Activated CD4-positive, alpha-beta memory T cell treated with anti-CD3 and anti-CD28 coated beads, Interleukin-2, amount 10 ng/mL, durations not matched to agents 7 days and 5 days (primary cell): ENCODE measurements around the gene KCTD21. TPM values are rescaled to one million over a fixed set of nuclear protein-coding genes. Genes with fewer than 3 reads are reported as not detected.
"Not testable (repeated sequence)": the region's sequence is repeated elsewhere in the genome, so short reads cannot be mapped to it uniquely, and the experiment has no call there.

Source experiments
- CTCF ChIA-PET: fragments of 350-600 bp; sonication (Branson Sonifier 250); formaldehyde crosslinking; loops from one replicate; lab custom pipeline; 2021; ENCODE audit warnings: antibody characterized with exemption, inconsistent platforms; lab: Charles Lee
- POLR2A ChIA-PET: fragments of 350-600 bp; sonication (Branson Sonifier 250); formaldehyde crosslinking; loops from one replicate; lab custom pipeline; 2021; ENCODE audit warnings: antibody characterized with exemption; lab: Charles Lee
- DNase-seq: peaks from one replicate; pipeline ENCODE4 v3.0.0-alpha.2; 2020
- H3K27ac Mint-ChIP-seq: one replicate; pipeline ENCODE4 v1.8.0; 2021; ENCODE audit warnings: mild to moderate bottlenecking, mixed read lengths
- H3K27me3 Mint-ChIP-seq: one replicate; pipeline ENCODE4 v1.8.0; 2021; ENCODE audit warnings: mixed read lengths
- H3K36me3 Mint-ChIP-seq: one replicate; pipeline ENCODE4 v1.8.0; 2021; ENCODE audit warnings: low read depth, mixed read lengths
- H3K4me1 Mint-ChIP-seq: one replicate; pipeline ENCODE4 v1.8.0; 2021; ENCODE audit warnings: mixed read lengths
- H3K4me3 Mint-ChIP-seq: one replicate; pipeline ENCODE4 v1.8.0; 2021; ENCODE audit warnings: mild to moderate bottlenecking, mixed read lengths
- H3K9me3 Mint-ChIP-seq: one replicate; pipeline ENCODE4 v1.8.0; 2021; ENCODE audit warnings: mixed read lengths
- total RNA-seq, 2 experiments: library from RNA; stranded (reverse); gene quantifications; one replicate each; pipeline ENCODE4 v1.2.3, GENCODE V29; 2021

Gene KCTD21
- total RNA-seq, 2 experiments from 2014 or later: 7.5 to 9.3 TPM

GRCh38 chr11:78176605-78177141 is 11.8 kb downstream of the KCTD21 start:
- ChIA-PET CTCF (no interaction called here), POLR2A (no interaction called here)
- H3K36me3 Mint-ChIP-seq: peaks cover 43% of the 10 kb centered on the region
- no peaks in the 10 kb centered on the region for H3K4me1 Mint-ChIP-seq
- no peaks in the 10 kb centered on the region for H3K27me3 Mint-ChIP-seq
- no peak overlapping the region for H3K27ac Mint-ChIP-seq
- no peak overlapping the region for H3K4me3 Mint-ChIP-seq
- DNase-seq: no peak
- peaks cover 5% of the 10 kb centered on the region for H3K9me3 Mint-ChIP-seq

- POLR2A ChIA-PET: not testable (repeated sequence)
These were observed 12.6 kb downstream of the KCTD21 start for GRCh38 chr11:78175862-78176261.

DNA sequence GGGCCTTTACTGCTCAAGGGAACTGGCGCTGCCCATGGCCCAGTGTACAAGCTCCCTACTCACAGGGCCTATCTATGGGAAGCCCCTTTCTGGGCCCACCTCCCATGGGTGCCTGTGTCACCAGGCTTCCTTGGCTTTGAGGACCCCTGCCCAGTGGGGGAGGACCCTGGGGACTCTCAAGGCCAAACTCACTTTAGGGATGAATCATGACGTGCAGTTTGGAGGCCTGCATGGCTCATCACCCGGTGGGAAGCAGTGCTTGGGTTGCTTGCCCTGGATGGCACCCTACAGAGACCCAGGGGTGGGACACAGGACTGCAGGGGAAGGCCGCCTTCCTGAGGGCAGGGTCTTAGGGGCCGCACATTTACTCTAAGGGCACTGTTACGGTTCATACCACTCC is 16.5 kb downstream of the KCTD21 start:
- Mint-ChIP-seq H3K36me3 (peaks cover 23% of the 10 kb centered on the region), H3K27me3 (no peaks in the 10 kb centered on the region), H3K4me3 (no peak overlapping the region), H3K4me1 (no peaks in the 10 kb centered on the region), H3K27ac (no peak overlapping the region), H3K9me3 (no peaks in the 10 kb centered on the region)
- ChIA-PET CTCF (no interaction called here), POLR2A (no interaction called here)
- DNase-seq: no peak

More at GRCh38 chr11:78175862-78176261, 12.6 kb downstream of the KCTD21 start:
- H3K27ac Mint-ChIP-seq, CTCF ChIA-PET, H3K4me3 Mint-ChIP-seq, DNase-seq, H3K9me3 Mint-ChIP-seq, H3K27me3 Mint-ChIP-seq, H3K4me1 Mint-ChIP-seq: not testable (repeated sequence)
- H3K36me3 Mint-ChIP-seq: peaks cover 38% of the 10 kb centered on the region

DNA sequence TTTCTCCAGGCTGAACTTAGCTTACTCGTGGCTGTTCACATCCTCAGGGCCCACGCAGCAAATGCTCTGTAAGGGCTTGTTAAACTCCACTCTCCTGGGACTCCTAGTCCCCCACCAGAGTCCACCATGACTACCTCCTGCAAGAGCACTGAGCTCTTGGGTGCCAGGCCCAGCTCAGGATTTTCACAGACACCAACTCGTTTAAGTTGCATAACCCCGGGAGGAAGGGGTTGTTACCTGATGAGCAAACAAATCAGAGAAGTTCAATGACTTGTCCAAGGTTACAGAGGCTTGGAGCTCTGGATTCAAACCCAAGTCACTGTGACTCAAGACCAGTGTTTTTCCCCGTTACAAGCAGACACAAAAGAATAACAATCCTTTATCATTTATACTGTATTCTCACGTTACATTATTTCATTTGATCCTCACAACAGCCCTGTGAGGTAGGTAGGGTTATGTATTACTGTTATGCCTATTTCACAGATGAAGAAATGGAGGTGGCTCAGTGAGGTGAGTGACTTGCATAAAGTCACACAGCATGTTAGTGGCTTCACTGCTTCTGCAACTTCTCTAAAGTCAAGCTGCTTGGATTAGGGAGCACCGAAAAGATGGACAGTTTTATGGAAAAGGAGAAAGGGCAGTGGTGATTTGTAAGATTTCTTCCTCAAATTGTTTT is 17.4 kb downstream of the KCTD21 start:
- CTCF ChIA-PET: no interaction called here
- H3K4me1 Mint-ChIP-seq: no peaks in the 10 kb centered on the region

GRCh38 chr11:78170413-78170812 is 18.0 kb downstream of the KCTD21 start:
- Mint-ChIP-seq H3K4me3 (no peak overlapping the region), H3K9me3 (no peaks in the 10 kb centered on the region), H3K36me3 (peaks cover 14% of the 10 kb centered on the region), H3K27me3 (no peaks in the 10 kb centered on the region), H3K4me1 (no peaks in the 10 kb centered on the region), H3K27ac (no peak overlapping the region)
- ChIA-PET POLR2A (no interaction called here), CTCF (no interaction called here)
- DNase-seq: no peak

More for the DNA sequence above, 17.4 kb downstream of the KCTD21 start:
- POLR2A ChIA-PET: no interaction called here
- DNase-seq: no peak
- no peaks in the 10 kb centered on the region for H3K9me3 Mint-ChIP-seq
- H3K27ac Mint-ChIP-seq: no peak overlapping the region
- H3K4me3 Mint-ChIP-seq: no peak overlapping the region
- no peaks in the 10 kb centered on the region for H3K27me3 Mint-ChIP-seq
- H3K36me3 Mint-ChIP-seq: peaks cover 14% of the 10 kb centered on the region

GRCh38 chr11:78168539-78169477 is 19.6 kb downstream of the KCTD21 start:
- no peak for DNase-seq
- POLR2A ChIA-PET: interaction anchor here (0.6 kb wide), 1 partner anchor 19 kb away, joined by 3 read pairs; no protein-coding TSS in a partner anchor
- H3K4me1 Mint-ChIP-seq: no peaks in the 10 kb centered on the region
- H3K27ac Mint-ChIP-seq: no peak overlapping the region
- peaks cover 8% of the 10 kb centered on the region for H3K36me3 Mint-ChIP-seq
- no peaks in the 10 kb centered on the region for H3K27me3 Mint-ChIP-seq
- CTCF ChIA-PET: no interaction called here
- H3K4me3 Mint-ChIP-seq: no peak overlapping the region
- H3K9me3 Mint-ChIP-seq: no peaks in the 10 kb centered on the region

DNA sequence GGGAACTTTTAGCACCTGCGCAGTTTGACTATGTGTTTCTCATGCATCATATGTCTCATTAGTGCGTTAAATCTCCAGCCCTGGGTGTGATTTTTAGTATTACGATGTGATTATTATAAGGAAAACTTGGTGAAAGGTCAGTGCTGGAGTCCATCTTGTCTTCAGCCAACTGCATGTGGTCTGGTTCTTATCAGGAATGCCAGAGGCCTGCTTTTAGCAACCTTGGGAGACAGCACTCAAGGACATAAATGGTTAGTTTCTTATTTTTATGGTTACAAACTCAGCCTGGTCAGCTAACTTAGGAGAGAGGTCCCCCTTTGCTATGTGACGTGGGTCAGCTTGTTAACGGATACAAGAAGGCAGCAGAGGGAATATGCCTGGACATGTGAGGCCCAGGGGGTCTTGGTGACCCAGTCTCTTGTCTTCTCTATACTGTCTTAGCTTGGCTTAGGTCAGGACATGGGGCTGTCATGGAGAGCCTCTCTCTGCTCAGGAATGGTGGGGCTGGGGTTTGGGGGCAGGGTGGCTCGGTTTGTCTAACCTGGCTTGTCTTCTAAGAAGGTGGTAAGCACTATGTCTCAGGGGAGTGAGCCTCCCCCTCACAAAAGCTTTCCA is 21.5 kb downstream of the KCTD21 start:
- H3K9me3 Mint-ChIP-seq: no peaks in the 10 kb centered on the region
- no peak for DNase-seq
- H3K4me3 Mint-ChIP-seq: no peak overlapping the region
- CTCF ChIA-PET: no interaction called here
- H3K27ac Mint-ChIP-seq: no peak overlapping the region
- POLR2A ChIA-PET: no interaction called here
- no peaks in the 10 kb centered on the region for H3K36me3 Mint-ChIP-seq
- no peaks in the 10 kb centered on the region for H3K27me3 Mint-ChIP-seq
- no peaks in the 10 kb centered on the region for H3K4me1 Mint-ChIP-seq

DNA sequence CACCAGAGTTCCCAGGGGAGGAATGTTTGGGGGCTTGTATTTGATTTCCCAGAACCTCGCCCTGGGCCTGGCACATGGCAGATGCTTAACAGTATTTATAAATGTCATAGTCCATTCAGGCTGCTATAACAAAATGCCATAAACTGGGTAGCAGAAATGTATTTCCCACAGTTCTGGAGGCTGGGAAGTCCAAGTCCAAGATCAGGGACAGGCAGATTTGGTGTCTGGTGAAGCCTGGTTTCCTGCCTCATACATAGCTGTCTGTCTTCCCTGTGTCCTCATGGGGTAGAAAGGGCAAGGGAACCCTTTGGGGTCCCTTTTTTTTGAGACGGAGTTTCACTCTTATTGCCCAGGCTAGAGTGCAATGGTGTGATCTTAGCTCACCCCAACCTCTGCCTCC is 24.0 kb downstream of the KCTD21 start:
- DNase-seq: no peak
- no peak overlapping the region for H3K27ac Mint-ChIP-seq
- H3K27me3 Mint-ChIP-seq: no peaks in the 10 kb centered on the region
- H3K9me3 Mint-ChIP-seq: no peaks in the 10 kb centered on the region
- POLR2A ChIA-PET: interaction anchor here (1.1 kb wide), 1 partner anchor 11 kb away, joined by 3 read pairs; no protein-coding TSS in a partner anchor
- no peaks in the 10 kb centered on the region for H3K4me1 Mint-ChIP-seq
- no peaks in the 10 kb centered on the region for H3K36me3 Mint-ChIP-seq
- CTCF ChIA-PET: no interaction called here
- no peak overlapping the region for H3K4me3 Mint-ChIP-seq

DNA sequence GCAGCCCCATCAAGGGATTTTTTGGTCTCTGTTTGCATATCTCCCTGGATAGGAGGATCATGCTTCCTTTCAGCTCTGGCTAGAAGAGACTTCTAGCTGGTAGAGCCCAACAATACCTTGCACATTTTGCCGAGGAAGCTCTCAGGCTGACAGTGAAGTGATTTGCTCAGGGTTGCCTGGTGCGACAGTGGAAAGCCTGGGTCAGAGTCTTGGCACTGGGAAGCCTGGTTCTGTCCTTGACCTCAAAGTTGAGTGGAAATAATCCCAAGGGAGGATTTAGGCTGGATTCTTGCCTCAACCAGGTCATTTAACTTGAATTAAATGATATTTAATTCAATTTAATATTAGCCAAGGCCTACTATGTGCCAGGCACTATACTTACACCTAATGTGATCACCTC is 24.6 kb downstream of the KCTD21 start:
- no peak overlapping the region for H3K4me3 Mint-ChIP-seq
- POLR2A ChIA-PET: interaction anchor here (0.5 to 1.1 kb wide), 2 partner anchors 11 to 86 kb away, joined by 3 read pairs; no protein-coding TSS in a partner anchor
- DNase-seq: no peak
- H3K9me3 Mint-ChIP-seq: no peaks in the 10 kb centered on the region
- no peaks in the 10 kb centered on the region for H3K4me1 Mint-ChIP-seq
- H3K36me3 Mint-ChIP-seq: no peaks in the 10 kb centered on the region
- H3K27me3 Mint-ChIP-seq: no peaks in the 10 kb centered on the region
- CTCF ChIA-PET: no interaction called here
- no peak overlapping the region for H3K27ac Mint-ChIP-seq

- CTCF ChIA-PET: no interaction called here
- no peaks in the 10 kb centered on the region for H3K4me1 Mint-ChIP-seq
- no peaks in the 10 kb centered on the region for H3K36me3 Mint-ChIP-seq
- POLR2A ChIA-PET: interaction anchor here (1.3 kb wide), 1 partner anchor 30 kb away, joined by 3 read pairs; no protein-coding TSS in a partner anchor
- DNase-seq: no peak
- no peak overlapping the region for H3K27ac Mint-ChIP-seq
- H3K9me3 Mint-ChIP-seq: no peaks in the 10 kb centered on the region
- no peaks in the 10 kb centered on the region for H3K27me3 Mint-ChIP-seq
- no peak overlapping the region for H3K4me3 Mint-ChIP-seq
These were observed 26.5 kb downstream of the KCTD21 start for GRCh38 chr11:78161962-78162371.

DNA sequence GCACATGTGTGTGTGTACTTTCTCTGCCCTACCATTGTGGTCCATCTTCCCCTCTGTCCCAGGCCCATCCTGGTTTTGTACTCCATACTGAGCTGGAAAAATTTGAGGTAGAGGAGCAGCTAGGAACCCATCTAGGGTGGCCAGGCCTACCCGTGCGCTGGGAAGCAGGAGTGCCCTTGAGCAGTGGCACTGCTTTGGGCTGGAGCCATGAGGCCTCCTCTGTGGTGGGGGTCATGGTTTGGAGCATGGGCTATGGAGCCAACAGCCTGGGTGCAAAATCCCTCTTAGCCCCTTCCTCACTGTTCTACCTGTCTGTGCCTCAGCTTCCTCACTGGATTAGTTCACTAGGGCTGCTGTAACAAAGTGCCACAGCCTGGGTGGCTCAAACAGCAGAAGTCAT is 27.1 kb downstream of the KCTD21 start:
- Mint-ChIP-seq H3K9me3 (no peaks in the 10 kb centered on the region), H3K27ac (no peak overlapping the region), H3K27me3 (no peaks in the 10 kb centered on the region), H3K4me3 (no peak overlapping the region), H3K4me1 (no peaks in the 10 kb centered on the region), H3K36me3 (no peaks in the 10 kb centered on the region)
- CTCF ChIA-PET: no interaction called here
- POLR2A ChIA-PET: interaction anchor here (1.3 to 1.5 kb wide), 2 partner anchors 22 to 30 kb away, joined by 3 to 4 read pairs; partner anchors contain the start of gene ALG8
- DNase-seq: no peak

GRCh38 chr11:78160557-78160956 is 27.9 kb downstream of the KCTD21 start:
- POLR2A ChIA-PET: interaction anchor here (1.5 kb wide), 1 partner anchor 21 kb away, joined by 4 read pairs; the partner anchor contains the start of gene ALG8
- Mint-ChIP-seq H3K27ac (no peak overlapping the region), H3K4me1 (no peaks in the 10 kb centered on the region), H3K9me3 (no peaks in the 10 kb centered on the region), H3K4me3 (no peak overlapping the region), H3K27me3 (no peaks in the 10 kb centered on the region), H3K36me3 (no peaks in the 10 kb centered on the region)
- CTCF ChIA-PET: no interaction called here
- no peak for DNase-seq
